HS-5 (cell line): Measurements from ENCODE around the gene ZNF532.
A peak's percentile ranks its signal among the peaks of the same experiment; 100 is the strongest.

Experiments
- DNase-seq: peaks from one replicate; pipeline ENCODE4 v3.0.0-alpha.2; 2012; ENCODE audit warnings: low read depth

ZNF532 gene

GRCh38 chr18:58870621-58871020 is 5.9 kb downstream of the ZNF532 start:
- no peak for DNase-seq

- no peak for DNase-seq
Observed at GRCh38 chr18:58871514-58872420, 7.1 kb downstream of the ZNF532 start.

- DNase-seq = no peak
Observed at GRCh38 chr18:58878640-58879039, 14.0 kb downstream of the ZNF532 start.

GRCh38 chr18:58881477-58881876 is 16.8 kb downstream of the ZNF532 start:
- DNase-seq = no peak

- DNase-seq = no peak
Observed at GRCh38 chr18:58882044-58882443, 17.4 kb downstream of the ZNF532 start.

- no peak for DNase-seq
Observed at GRCh38 chr18:58882686-58883085, 18.0 kb downstream of the ZNF532 start.

GRCh38 chr18:58884680-58885079 is 20.0 kb downstream of the ZNF532 start:
- DNase-seq = no peak

GRCh38 chr18:58886431-58886830 is 21.8 kb downstream of the ZNF532 start:
- DNase-seq = no peak

GRCh38 chr18:58886864-58887612 is 22.4 kb downstream of the ZNF532 start:
- DNase-seq = no peak

GRCh38 chr18:58887613-58887963 is 22.9 kb downstream of the ZNF532 start:
- DNase-seq = peak; percentile 6

- DNase-seq = no peak
Observed at GRCh38 chr18:58891776-58892175, 27.1 kb downstream of the ZNF532 start.

- no peak for DNase-seq
Observed at GRCh38 chr18:58892488-58892887, 27.8 kb downstream of the ZNF532 start.

- DNase-seq = peak; percentile 29
Observed at GRCh38 chr18:58893388-58894099, 28.9 kb downstream of the ZNF532 start.

GRCh38 chr18:58894930-58895329 is 30.3 kb downstream of the ZNF532 start:
- DNase-seq = no peak

- DNase-seq = no peak
Observed at GRCh38 chr18:58895385-58895784, 30.7 kb downstream of the ZNF532 start.

- no peak for DNase-seq
Observed at GRCh38 chr18:58896268-58896667, 31.6 kb downstream of the ZNF532 start.

- no peak for DNase-seq
Observed at GRCh38 chr18:58896734-58897508, 32.2 kb downstream of the ZNF532 start.

GRCh38 chr18:58898010-58898799 is 33.5 kb downstream of the ZNF532 start:
- DNase-seq = no peak

GRCh38 chr18:58900015-58900649 is 35.5 kb downstream of the ZNF532 start:
- DNase-seq = no peak

- no peak for DNase-seq
Observed at GRCh38 chr18:58901143-58901542, 36.5 kb downstream of the ZNF532 start.

GRCh38 chr18:58901783-58902182 is 37.1 kb downstream of the ZNF532 start:
- no peak for DNase-seq
